ENCODE measurements around the gene C22orf31. TPM values are rescaled to one million over a fixed set of nuclear protein-coding genes. Genes with fewer than 3 reads are reported as not detected.
"Not testable (repeated sequence)": the region's sequence is repeated elsewhere in the genome, so short reads cannot be mapped to it uniquely, and the experiment has no call there.

The C22orf31 gene
- 1 to 10 TPM in 10 of 12 donors, not detected in 2; 1.2 to 3.6 (median 2.0) TPM for polyA plus RNA-seq (ENCODE audit: insufficient read length in 12 of 12)
- long read RNA-seq, donor 1: 0 reads
- long read RNA-seq, donor 2: 0 reads
- long read RNA-seq, donor 3: 0 reads
- long read RNA-seq, donor 4: 0 reads
- long read RNA-seq, donor 5: 0 reads
- long read RNA-seq, donor 6: 0 reads
- long read RNA-seq, donor 7: 0 reads
- long read RNA-seq, donor 8: 0 reads
- long read RNA-seq, donor 9: 0 reads
- long read RNA-seq, donor 10: 0 reads
- long read RNA-seq, donor 11: 0 reads

GRCh38 chr22:29061773-29062172 lies at the start of gene C22orf31:
TSS of gene C22orf31 (minus strand) at chr22:29061831. CDS start at chr22:29061792, 39 bp downstream.
- no peak for DNase-seq

GRCh38 chr22:29110946-29111345 lies 49.3 kb upstream of the C22orf31 start:
- no peak for DNase-seq

- no peak for DNase-seq
These were observed 48.2 kb upstream of the C22orf31 start for GRCh38 chr22:29109822-29110221.

GRCh38 chr22:29108137-29108536 lies 46.5 kb upstream of the C22orf31 start:
- DNase-seq: no peak

GRCh38 chr22:29106839-29107238 lies 45.2 kb upstream of the C22orf31 start:
- no peak for DNase-seq

GRCh38 chr22:29105468-29105867 lies 43.8 kb upstream of the C22orf31 start:
- no peak for DNase-seq

GRCh38 chr22:29103121-29103520 lies 41.5 kb upstream of the C22orf31 start:
- DNase-seq: no peak

GRCh38 chr22:29102300-29102699 lies 40.7 kb upstream of the C22orf31 start:
- DNase-seq: no peak

GRCh38 chr22:29098296-29098695 lies 36.7 kb upstream of the C22orf31 start:
- no peak for DNase-seq

GRCh38 chr22:29096736-29097669 lies 35.4 kb upstream of the C22orf31 start:
- DNase-seq: no peak

GRCh38 chr22:29095459-29095858 lies 33.8 kb upstream of the C22orf31 start:
- DNase-seq: no peak

GRCh38 chr22:29093501-29094300 lies 32.1 kb upstream of the C22orf31 start:
- DNase-seq: peak; percentile 67

GRCh38 chr22:29093030-29093429 lies 31.4 kb upstream of the C22orf31 start:
- DNase-seq: no peak

- no peak for DNase-seq
These were observed 30.6 kb upstream of the C22orf31 start for GRCh38 chr22:29092243-29092642.

- no peak for DNase-seq
These were observed 28.4 kb upstream of the C22orf31 start for GRCh38 chr22:29090039-29090438.

GRCh38 chr22:29089507-29089906 lies 27.9 kb upstream of the C22orf31 start:
- no peak for DNase-seq

GRCh38 chr22:29088809-29089208 lies 27.2 kb upstream of the C22orf31 start:
- no peak for DNase-seq

- no peak for DNase-seq
These were observed 25.4 kb upstream of the C22orf31 start for GRCh38 chr22:29087012-29087411.

- DNase-seq: no peak
These were observed 22.4 kb upstream of the C22orf31 start for GRCh38 chr22:29083933-29084591.

- DNase-seq: not testable (repeated sequence)
These were observed 21.9 kb upstream of the C22orf31 start for GRCh38 chr22:29083576-29083932.

GRCh38 chr22:29082826-29083545 lies 21.4 kb upstream of the C22orf31 start:
- DNase-seq: no peak
